RWPE1 (cell line): ENCODE results near the gene MRPL49.
A peak's percentile ranks its signal among the peaks of the same experiment; 100 is the strongest.

Source experiments
- CTCF ChIA-PET: fragments of 350-600 bp; sonication (Branson Sonifier 250); formaldehyde crosslinking; extraction: SDS; loops from one replicate; lab custom pipeline; 2021; lab: Yijun Ruan, JAX
- POLR2A ChIA-PET: fragments of 400-600 bp; formaldehyde crosslinking; extraction: SDS; loops from one replicate; lab custom pipeline; 2020; ENCODE audit warnings: antibody characterized with exemption; ENCODE audit not compliant: low non-redundant PET; lab: Yijun Ruan, JAX
- DNase-seq: peaks from one replicate; pipeline ENCODE4 v3.0.0; 2012; ENCODE audit warnings: low spot score
- H3K27ac ChIP-seq: fragments of 450-650 bp; 2 replicates; pipeline ENCODE4 v1.5.1; 2017
- TF ChIP-seq, protein P1 (sequence below): fragments of 450-650 bp; conservative IDR thresholded peaks from 2 replicates; pipeline ENCODE4 v1.5.1; 2017; ENCODE audit warnings: low read depth, mild to moderate bottlenecking

MRPL49 gene

DNA sequence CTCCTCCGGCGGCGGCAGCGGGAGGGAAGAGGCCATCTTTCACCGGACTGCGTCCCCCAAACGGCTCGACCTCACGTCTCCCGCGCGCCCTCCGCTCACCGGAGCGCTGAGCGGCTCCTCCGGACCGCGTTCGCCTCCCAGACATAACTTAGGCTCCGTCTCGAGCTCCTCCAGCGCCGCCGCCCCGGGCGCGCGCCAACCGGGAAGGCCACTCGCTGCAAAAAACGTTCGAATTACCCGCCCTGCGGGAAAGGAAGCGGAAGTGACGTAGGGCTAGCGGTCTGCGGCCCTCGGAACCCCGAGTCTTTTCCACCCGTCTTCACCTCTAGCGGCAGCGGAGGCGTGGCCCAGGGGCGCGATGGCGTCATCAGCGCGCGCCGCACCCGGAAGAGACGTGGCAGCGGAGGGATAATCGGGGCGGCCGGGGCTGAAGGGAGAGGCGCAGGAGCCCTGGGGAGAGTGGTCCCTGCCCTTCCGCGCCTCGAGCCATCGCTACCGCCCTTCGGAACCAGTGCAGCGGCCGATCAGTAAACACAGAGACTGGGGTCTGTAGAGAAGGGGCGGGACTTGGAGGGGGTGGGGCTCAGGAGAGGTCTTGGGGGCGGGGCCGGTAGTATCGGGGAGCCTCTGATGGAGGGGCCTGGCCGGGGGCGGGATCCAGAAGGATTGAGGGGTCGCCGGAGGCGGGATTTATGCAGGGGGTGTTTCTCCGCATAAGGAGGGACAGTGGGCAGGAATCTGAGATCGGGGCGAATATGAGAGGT lies 38.1 kb upstream of the MRPL49 start, which contains the start of the genes CDCA5 and ZFPL1:
Gene CDCA5 (minus strand): TSS at position 207 of the 764 bp plus-strand sequence. CDS start 62 bp downstream, at position 145.
Gene ZFPL1 (plus strand): TSS at position 389 of the 764 bp plus-strand sequence. CDS start 477 bp downstream, outside the sequence.
- peak within 1 kb of the TSS; percentile 86 for H3K27ac ChIP-seq
- DNase-seq = peak; percentile 97
- TF ChIP-seq, protein P1, sequence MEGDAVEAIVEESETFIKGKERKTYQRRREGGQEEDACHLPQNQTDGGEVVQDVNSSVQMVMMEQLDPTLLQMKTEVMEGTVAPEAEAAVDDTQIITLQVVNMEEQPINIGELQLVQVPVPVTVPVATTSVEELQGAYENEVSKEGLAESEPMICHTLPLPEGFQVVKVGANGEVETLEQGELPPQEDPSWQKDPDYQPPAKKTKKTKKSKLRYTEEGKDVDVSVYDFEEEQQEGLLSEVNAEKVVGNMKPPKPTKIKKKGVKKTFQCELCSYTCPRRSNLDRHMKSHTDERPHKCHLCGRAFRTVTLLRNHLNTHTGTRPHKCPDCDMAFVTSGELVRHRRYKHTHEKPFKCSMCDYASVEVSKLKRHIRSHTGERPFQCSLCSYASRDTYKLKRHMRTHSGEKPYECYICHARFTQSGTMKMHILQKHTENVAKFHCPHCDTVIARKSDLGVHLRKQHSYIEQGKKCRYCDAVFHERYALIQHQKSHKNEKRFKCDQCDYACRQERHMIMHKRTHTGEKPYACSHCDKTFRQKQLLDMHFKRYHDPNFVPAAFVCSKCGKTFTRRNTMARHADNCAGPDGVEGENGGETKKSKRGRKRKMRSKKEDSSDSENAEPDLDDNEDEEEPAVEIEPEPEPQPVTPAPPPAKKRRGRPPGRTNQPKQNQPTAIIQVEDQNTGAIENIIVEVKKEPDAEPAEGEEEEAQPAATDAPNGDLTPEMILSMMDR = no peak
- ChIA-PET CTCF (no interaction called here), POLR2A (interaction anchor here (0.7 kb wide), 1 partner anchor 26 kb away, joined by 3 read pairs; the partner anchor contains the start of gene NAALADL1)

DNA sequence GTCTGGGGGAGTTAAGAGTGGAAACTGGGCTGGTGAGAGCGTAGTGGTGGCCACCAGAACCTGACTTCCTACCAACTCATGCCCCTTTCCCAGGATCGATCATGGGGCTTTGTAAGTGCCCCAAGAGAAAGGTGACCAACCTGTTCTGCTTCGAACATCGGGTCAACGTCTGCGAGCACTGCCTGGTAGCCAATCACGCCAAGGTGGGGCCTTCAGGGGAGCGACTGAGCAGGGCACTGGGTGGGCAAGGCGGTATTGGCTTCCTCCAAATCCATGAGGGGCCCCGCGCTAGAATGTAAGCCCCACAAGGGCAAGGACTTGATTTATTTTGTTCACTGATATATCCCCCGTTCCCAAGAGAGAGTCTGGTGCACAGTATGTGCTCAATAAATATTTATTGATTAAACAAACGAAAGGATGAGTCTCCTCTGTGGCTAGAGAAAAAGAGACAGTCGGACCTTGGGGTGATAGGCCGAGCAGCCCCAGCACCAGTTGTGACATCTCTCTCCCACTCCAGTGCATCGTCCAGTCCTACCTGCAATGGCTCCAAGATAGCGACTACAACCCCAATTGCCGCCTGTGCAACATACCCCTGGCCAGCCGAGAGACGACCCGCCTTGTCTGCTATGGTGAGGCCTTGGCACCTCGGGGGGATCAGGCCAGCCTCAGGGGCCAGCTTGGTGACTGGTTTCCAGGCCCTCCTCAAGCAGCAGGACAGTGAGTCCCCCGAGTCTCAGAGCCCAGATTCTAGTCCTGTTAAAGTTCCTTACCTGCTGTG lies 37.3 kb upstream of the MRPL49 start:
- POLR2A ChIA-PET = no interaction called here
- no peak for DNase-seq
- H3K27ac ChIP-seq = peak overlapping the region; percentile 86
- CTCF ChIA-PET = interaction anchor here (1.6 kb wide), 1 partner anchor 26 kb away, joined by 5 read pairs; no protein-coding TSS in a partner anchor
- TF ChIP-seq, protein P1 = no peak

DNA sequence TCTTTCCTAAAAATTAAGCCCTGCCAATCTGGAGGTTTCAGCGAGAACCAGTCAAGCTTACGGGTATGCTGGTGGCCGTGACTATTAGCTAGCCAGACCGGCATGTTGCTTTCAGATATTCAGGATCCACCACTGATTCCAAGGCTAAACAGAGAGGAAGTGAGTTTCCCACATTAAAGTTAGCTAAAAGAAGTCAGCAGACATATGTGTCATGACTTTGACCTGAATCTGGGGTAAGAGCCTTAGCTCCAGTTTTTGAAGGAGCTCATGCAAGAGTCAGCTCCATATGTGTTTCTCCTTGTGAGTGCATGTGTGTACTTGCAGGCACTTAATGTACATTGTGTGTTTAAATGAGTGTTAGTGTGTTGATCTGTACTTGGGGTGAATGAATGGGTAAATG lies 36.7 kb upstream of the MRPL49 start:
- peak overlapping the region; percentile 86 for H3K27ac ChIP-seq
- POLR2A ChIA-PET = no interaction called here
- no peak for DNase-seq
- TF ChIP-seq, protein P1 = no peak
- CTCF ChIA-PET = interaction anchor here (1.6 kb wide), 1 partner anchor 25 kb away, joined by 5 read pairs; no protein-coding TSS in a partner anchor

DNA sequence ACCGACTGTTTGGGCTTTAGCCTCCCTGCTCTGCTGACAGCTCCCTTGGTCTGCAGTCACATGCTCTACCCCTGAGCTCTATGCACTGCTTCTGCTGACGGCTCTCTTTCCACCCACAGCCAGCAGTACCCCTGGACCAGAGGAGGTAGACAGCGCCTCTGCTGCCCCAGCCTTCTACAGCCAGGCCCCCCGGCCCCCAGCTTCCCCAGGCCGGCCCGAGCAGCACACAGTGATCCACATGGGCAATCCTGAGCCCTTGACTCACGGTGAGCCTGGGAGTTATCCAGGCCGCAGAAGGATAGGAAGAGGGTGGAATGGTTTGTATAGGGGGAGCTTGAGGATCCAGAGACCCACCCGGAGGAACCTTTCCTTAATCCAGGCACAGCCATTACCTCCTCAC lies 35.3 kb upstream of the MRPL49 start:
- ChIA-PET POLR2A (no interaction called here), CTCF (interaction anchor here (0.7 to 1.6 kb wide), 3 partner anchors 23 to 230 kb away, joined by 3 to 5 read pairs (median 5); no protein-coding TSS in a partner anchor)
- TF ChIP-seq, protein P1 = no peak
- peak overlapping the region; percentile 13; the same call in 1 of the 2 replicates for H3K27ac ChIP-seq
- no peak for DNase-seq

DNA sequence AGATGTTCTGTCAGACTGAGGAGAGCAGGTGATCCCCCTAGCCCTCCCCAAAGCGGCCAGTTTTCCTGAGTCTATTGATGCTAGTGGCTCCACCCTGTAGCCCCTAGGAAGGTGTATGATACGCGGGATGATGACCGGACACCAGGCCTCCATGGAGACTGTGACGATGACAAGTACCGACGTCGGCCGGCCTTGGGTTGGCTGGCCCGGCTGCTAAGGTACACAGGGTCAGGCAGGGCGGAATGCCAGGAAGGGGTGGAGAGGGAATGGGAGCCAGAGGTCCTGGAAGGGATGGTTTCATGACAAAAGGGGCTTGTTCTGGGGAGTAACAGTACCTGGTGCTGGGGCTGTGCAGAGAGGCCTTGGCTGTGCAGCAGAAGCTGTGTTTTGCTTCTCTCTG lies 34.9 kb upstream of the MRPL49 start:
- ChIA-PET POLR2A (no interaction called here), CTCF (interaction anchor here (0.7 to 1.0 kb wide), 2 partner anchors 23 to 231 kb away, joined by 3 to 5 read pairs; no protein-coding TSS in a partner anchor)
- DNase-seq = no peak
- H3K27ac ChIP-seq = no peak overlapping the region
- TF ChIP-seq, protein P1 = no peak

DNA sequence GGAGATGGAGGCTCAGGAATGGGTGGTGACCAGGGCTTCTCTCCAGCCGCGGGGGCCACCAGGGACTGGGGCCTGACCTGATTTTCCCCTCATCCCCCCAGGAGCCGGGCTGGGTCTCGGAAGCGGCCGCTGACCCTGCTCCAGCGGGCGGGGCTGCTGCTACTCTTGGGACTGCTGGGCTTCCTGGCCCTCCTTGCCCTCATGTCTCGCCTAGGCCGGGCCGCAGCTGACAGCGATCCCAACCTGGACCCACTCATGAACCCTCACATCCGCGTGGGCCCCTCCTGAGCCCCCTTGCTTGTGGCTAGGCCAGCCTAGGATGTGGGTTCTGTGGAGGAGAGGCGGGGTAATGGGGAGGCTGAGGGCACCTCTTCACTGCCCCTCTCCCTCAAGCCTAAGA lies 34.3 kb upstream of the MRPL49 start:
- TF ChIP-seq, protein P1 = no peak
- ChIA-PET POLR2A (no interaction called here), CTCF (no interaction called here)
- no peak overlapping the region for H3K27ac ChIP-seq
- no peak for DNase-seq
